A549 treated with CpdA at 1 μM for 4 hours (cell line): ENCODE data around the gene MAEL. TPM values are rescaled to one million over a fixed set of nuclear protein-coding genes. Genes with fewer than 3 reads are reported as not detected.

Experiments
- total RNA-seq: library from RNA; stranded (reverse); fragments of 200-300 nt; extraction: Qiagen RNA extraction; gene quantifications from 5 replicates; pipeline ENCODE4 v1.2.3, GENCODE V29; 2022; ENCODE audit warnings: low read depth

Gene MAEL
- not detected in 5 replicates for total RNA-seq

GRCh38 chr1:166988974-166989515 lies at the start of gene MAEL:
MAEL (plus strand) TSS chr1:166989280; CDS start chr1:166989353, 73 bp downstream.

GRCh38 chr1:166975361-166976129 lies 13.5 kb upstream of the MAEL start, which contains the start of gene ILDR2:
ILDR2 (minus strand) TSS chr1:166975540; CDS start chr1:166975268, 272 bp downstream.

Other genes starting within 250 kb of the MAEL start
- gene POGK, start 149.8 kb upstream of the MAEL start, total RNA-seq = 23.8 to 30.7 TPM (median 28.4 TPM) in 5 replicates
- 12.0 to 14.3 TPM (median 12.7 TPM) in 5 replicates for gene TADA1, start 113.0 kb upstream of the MAEL start, total RNA-seq
- gene ILDR2, start 13.7 kb upstream of the MAEL start, total RNA-seq = 0.02 to 0.14 TPM in 2 of 5 replicates, not detected in the others
- not detected in 5 replicates for gene GPA33, start 101.1 kb downstream of the MAEL start, total RNA-seq
- not detected in 5 replicates for gene STYXL2, start 104.8 kb downstream of the MAEL start, total RNA-seq
- gene POU2F1, start 231.6 kb downstream of the MAEL start, total RNA-seq = 3.0 to 5.4 TPM (median 3.4 TPM) in 5 replicates